ENCODE data around the gene NEMP1.
"Not testable (repeated sequence)": the region's sequence is repeated elsewhere in the genome, so short reads cannot be mapped to it uniquely, and the experiment has no call there.

NEMP1 gene

GRCh38 chr12:57091638-57092528 is 13.3 kb upstream of the NEMP1 start:
- no peak for DNase-seq (ENCODE audit: low read depth in 2 of 2)

- DNase-seq (ENCODE audit: low read depth in 2 of 2), result no peak
Observed at GRCh38 chr12:57090924-57091637, 12.5 kb upstream of the NEMP1 start.

DNA sequence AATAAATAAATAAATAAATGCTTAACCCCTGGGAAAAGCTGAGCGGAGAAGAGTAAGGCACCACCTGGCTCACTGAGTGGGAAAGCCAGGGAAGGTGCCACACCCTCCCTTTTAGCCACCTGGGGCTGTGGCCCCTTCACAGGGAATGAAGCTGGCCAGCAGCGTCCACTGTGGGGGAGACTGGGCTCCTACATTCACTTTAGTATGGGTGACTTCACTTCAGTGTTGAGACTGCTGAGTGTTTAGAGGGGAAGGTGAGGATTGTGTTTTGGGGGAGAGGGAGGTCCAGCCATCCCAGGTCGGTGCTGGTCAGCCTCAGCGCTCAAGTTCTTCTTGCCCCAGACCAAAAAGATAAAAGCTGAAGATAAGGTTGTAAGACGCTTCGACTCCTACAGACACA is 11.9 kb upstream of the NEMP1 start:
- no peak for DNase-seq (ENCODE audit: low read depth in 2 of 2)

DNA sequence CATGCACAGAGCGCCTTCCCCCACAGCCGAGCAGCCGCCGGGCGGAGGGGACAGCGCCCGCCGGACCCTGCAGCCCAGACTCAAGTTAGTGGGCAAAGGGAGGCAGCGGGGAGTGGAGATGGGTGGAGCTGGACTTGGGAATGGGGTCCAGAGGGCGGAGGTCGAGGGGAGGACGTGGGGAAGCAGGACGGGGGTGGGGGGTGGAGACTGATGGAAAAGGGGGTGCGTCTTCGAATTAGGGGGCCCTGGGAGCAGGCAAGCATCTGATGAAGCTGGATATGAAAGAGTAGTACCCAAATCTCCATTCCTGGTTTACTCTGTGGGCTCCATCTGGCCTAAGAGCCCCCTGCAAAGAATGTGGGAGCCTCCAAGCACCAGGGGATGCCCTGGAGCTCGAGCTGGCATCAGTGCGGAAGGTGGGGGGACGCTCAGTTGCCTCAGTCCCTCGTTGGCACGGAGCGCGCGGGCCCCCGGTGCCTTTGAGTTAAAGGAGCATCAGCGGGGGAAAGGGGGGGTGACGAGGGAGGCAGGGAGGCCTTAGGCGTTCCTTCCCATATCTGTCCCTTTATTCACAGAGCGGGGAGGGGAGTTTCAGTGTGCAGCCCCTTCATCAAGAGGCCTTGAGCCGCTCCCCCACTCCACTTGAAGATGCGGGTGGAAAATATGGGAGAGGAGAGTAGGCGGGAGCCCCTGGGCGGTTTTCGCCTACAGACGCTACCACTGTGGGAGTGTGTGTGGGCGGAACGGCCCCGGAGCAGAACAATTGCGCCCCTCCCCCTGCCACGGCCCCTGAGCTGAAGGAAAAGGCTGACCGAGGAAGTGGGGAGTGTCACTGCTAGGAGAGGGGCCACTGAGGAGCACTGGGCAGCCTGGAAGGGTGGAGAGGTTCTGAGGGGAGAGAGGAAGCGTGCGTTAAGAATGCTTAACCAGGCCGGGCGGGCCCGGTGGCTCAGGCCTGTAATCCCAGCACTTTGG is 11.0 kb upstream of the NEMP1 start:
- peak; percentile 47 to 60 for DNase-seq (ENCODE audit: low read depth in 2 of 2)

DNA sequence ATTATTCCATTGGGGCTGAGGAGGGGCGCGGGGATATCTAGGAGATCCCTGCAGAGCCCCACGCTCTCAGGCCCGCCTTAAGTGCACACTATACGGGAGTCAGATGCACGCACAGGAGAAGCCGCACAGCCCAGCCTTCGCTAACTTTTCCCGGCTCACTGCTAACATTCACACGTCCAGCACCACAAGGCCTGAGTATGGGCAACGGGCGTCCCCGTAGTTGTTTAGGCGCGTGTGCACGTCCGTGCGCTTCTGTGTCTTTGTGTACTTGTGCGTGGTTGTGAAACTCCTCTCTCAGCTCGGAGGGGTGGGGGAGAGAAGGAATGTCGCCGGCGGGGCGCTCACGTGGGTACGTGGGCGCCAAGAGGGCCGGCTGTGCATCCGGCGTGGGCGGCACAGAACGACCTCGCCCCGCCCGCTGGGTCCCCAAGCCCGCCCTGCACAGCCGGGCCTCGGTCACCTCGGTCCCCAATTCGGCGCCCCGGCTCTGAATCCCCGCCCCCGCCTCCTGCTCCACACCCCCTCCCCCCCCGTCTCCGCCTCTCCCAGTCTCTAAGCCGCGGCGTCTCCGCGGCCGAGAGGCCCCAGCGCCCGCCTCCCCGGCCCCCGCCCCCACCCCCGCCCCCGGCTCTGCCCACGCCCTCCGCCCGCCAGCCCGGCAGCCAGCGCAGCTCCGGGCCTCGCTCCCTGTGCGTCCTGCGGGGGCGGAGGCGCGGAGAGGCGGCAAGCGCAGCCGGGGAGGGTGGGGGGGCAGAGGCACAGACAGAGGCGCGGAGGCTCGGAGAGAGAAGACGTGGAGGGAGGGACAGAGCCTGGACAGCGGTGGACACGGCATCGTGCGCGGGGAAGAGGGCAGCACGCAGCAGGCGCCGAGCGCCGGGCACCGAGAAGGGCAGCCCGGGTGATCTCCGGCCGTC is 10.0 kb upstream of the NEMP1 start, which contains the start of gene NAB2:
NAB2 (plus strand) TSS at position 761 of the 917 bp plus-strand sequence. CDS start 158 bp downstream, outside the sequence.
- peak; percentile 81 to 92 for DNase-seq (ENCODE audit: low read depth in 2 of 2)

- DNase-seq (ENCODE audit: low read depth in 2 of 2), result peak; percentile 89 to 92
Observed at GRCh38 chr12:57087691-57088353, 9.2 kb upstream of the NEMP1 start.

GRCh38 chr12:57087010-57087690 is 8.6 kb upstream of the NEMP1 start:
- DNase-seq (ENCODE audit: low read depth in 2 of 2), result peak; percentile 95 to 96

GRCh38 chr12:57086493-57087009 is 8.0 kb upstream of the NEMP1 start:
- peak; percentile 62 to 79 for DNase-seq (ENCODE audit: low read depth in 2 of 2)

DNA sequence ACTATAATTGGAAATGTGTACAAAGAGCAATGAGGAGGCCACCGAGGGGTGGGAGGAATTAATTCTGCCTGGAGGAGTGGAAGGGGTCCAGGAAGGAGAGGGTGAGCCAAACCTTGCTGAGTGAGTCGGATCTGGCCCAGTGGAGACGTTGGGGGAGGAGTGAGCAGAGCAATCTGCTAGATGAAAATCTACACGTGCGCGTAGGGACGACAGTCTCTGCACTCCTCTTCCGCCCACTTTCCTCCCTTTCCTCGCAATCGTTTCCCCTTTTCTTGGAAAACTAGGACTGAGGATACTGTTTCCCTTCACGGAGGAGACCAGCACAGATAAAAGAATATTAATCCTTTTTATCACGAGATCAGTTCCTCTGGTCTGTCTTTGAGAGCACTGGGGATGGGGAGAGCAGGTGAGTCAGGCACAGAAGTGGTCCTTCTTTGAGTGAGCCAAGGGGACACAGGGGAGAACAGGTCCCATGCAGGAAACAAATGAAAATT is 7.5 kb upstream of the NEMP1 start:
- peak; percentile 39 for DNase-seq (ENCODE audit: low read depth in 2 of 2)

DNA sequence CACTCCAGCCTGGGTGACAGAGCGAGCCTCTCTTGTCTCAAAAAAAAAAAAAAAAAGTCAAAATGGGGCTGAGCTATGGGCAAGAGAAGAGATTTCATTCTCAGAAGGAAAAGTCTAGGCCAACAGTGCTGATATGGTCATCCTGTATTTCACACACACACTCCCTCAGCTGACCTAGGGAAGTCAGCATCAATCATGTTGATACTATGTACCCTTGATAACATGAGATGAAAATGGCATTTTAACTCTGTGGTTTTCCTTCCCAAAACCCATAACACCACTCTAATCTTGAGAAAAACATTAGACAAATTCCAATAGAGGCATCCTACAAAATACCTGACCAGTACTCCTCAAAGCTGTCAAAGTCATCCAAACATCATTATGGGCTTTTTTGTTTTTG is 2.3 kb upstream of the NEMP1 start:
- DNase-seq (ENCODE audit: low read depth in 2 of 2), result no peak

DNA sequence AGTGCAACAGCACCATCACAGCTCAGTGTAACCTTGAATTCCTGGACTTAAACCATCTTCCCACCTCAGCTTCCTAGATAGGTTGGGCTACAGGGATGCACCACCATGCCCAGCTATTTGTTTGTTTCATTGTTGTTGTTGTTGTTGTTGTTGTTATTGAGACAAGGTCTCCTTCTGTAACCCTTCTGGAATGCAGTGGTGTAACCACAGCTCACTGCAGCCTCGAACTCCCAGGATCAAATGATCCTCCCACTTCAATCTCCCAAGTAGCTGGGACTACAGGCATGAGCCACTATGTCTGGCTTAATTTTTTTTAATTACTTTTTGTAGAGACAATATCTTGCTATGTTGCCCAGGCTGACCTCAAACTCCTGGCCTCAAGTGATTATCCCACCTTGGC is 1.2 kb upstream of the NEMP1 start:
- DNase-seq (ENCODE audit: low read depth in 2 of 2), result no peak

DNA sequence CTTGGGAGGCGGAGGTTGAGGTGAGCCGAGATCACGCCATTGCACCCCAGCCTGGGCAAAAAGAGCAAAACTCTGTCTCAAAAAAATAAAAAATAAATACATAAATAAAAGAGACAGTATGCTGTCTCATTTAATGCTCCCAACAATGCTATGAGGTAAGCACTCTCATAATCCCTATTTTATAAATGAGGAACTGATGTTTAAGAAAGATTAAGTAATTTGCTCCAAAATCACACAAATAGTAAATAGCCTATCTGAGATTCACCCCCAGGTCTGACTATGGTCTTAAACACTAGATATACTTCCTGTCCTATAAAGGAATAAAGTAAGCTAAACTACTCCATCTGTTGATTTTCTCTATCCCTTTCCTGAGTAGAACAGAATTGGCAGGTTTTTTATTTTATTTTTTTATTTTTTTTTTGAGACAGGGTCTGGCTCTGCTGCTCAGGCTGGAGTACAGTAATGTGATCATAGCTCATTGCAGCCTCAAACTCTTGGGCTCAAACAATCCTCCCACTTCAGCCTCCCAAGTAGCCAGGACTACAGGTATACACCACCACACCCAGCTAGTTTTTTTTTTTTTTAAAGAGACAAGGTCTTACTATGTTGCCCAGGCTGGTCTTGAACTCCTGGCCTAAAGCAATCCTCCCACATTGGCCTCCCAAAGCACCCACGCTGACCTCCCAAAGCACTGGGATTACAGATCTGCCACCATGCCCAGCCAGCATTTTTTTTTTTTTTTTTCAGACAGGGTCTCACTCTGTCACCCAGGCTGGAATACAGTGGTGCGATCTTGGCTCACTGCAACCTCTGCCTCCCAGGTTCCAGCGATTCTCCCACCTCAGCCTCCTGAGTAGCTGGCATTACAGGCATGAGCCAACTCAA is 4.8 kb downstream of the NEMP1 start:
- not testable (repeated sequence) for DNase-seq (ENCODE audit: low read depth in 2 of 2)

DNA sequence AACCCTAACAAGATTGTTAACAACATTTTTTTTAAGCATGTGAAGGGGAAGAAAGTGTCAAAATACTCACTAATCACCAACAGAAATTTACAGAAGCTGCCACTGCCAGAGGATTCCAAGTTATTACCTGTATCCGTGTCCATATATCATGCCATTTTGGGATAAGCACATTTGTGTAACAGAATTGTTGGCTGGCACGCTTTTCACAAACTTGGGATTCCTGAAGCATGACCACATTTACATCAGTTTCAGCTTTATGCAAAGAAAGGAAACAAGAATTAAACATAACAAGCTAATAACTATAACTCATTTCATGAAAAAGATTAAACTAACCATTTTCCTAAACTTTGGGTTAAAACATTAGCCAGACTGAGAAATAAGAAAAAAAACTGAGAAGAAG is 5.9 kb downstream of the NEMP1 start:
- DNase-seq (ENCODE audit: low read depth in 2 of 2), result no peak

DNA sequence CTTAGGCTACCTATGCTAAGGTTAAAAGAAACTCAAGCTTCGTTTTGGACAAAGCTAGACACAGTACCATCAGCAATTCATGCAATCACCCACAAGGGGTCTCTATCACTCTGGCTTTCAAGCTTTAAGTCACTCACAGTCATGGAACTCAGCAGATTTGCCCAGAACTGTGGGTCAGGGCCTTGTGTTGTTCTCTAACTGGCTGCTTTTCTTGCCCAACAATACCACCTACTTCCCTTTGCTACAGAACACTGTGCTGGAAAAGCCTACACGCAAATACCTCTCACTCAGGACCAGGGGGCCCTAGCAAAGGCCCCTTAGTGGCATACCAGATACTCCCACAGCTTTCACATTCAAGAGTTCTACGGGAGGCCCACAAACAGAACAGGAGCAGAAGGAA is 9.1 kb downstream of the NEMP1 start:
- peak in 1 of 2 donors; percentile 48 for DNase-seq (ENCODE audit: low read depth in 2 of 2)

- DNase-seq (ENCODE audit: low read depth in 2 of 2), result no peak
Observed at GRCh38 chr12:57066245-57066644, 12.3 kb downstream of the NEMP1 start.

DNA sequence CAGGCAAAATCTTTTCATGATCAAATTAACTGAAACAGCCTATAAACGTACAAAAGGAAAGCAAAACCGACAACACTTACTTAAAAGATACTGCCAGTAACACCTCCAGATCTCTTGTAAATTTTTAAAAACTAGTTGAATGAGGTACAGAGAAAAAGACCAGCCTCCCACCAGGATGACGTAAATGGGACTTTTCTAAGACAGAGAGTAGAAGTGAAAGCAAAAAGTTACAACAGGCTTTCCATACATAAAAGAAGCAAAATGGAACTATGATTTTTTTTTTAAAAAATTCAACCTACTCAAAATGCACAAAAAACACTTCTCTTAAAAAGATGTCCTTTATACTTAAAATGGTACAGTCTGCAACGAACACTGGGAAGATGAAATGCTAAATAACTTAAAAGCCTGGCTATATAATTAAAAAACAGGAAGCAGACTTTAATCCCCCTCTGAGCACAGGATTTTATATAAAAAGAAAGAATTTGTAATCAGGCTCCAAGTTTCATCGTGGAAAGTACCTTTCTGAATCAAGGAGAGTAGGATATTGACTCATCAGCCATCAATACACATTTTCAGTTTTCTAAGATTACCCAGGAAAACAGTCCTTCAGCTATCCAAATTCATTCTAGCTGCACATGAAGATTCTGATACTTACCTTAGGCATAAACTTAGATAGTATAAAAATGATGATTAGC is 14.5 kb downstream of the NEMP1 start:
- DNase-seq (ENCODE audit: low read depth in 2 of 2), result peak; percentile 13 to 59

- DNase-seq (ENCODE audit: low read depth in 2 of 2), result no peak
Observed at GRCh38 chr12:57058454-57058853, 20.1 kb downstream of the NEMP1 start.

Data from stimulated activated CD8-positive, alpha-beta memory T cell treated with anti-CD3 and anti-CD28 coated beads, Interleukin-7, amount 100 ng/mL, for 4 hours (primary cell).